Right atrium auricular region (tissue), 2 donors: ENCODE measurements around the gene RAPGEF4. TPM values are rescaled to one million over a fixed set of nuclear protein-coding genes. Genes with fewer than 3 reads are reported as not detected.
A peak's percentile ranks its signal among the peaks of the same experiment; 100 is the strongest.

Experiments
- DNase-seq: peaks from one replicate; pipeline ENCODE4 v3.0.0-alpha.2; 2019; ENCODE audit warnings: low spot score
- H3K27ac ChIP-seq, 2 donors: fragments of 200-600 bp; sonication (generic); 1 replicate in 1 of 2; 2 replicates in 1 of 2; pipeline ENCODE4 v1.5.1; 2016 to 2019
- H3K27me3 ChIP-seq, 2 donors: fragments of 200-600 bp; sonication (generic); one replicate each; pipeline versions ENCODE4 v1.5.1 to v1.6.0; 2017 to 2019
- H3K36me3 ChIP-seq: fragments of 200-600 bp; sonication (generic); one replicate; pipeline ENCODE4 v1.5.1; 2016
- H3K4me1 ChIP-seq, 2 donors: fragments of 200-600 bp; sonication (generic); one replicate each; pipeline versions ENCODE4 v1.5.1 to v1.6.0; 2017 to 2019
- H3K4me3 ChIP-seq, 2 donors: fragments of 200-600 bp; sonication (generic); 1 replicate in 1 of 2; 2 replicates in 1 of 2; pipeline ENCODE4 v1.5.1; 2017 to 2019; ENCODE audit warnings: mild to moderate bottlenecking in 1 of 2, moderate library complexity in 1 of 2
- H3K9me3 ChIP-seq, 2 donors: fragments of 200-600 bp; sonication (generic); one replicate each; pipeline ENCODE4 v1.5.1; 2019
- CTCF ChIP-seq, 2 donors: fragments of 200-600 bp; sonication (generic); IDR thresholded peaks; one replicate each; pipeline ENCODE4 v1.5.1; 2019; ENCODE audit warnings: antibody characterized with exemption in 2 of 2
- total RNA-seq, 2 donors: library from RNA; depleted of rRNA; stranded (reverse); fragments of >200 nt; gene quantifications; one replicate each; pipeline ENCODE4 v1.1.0, GENCODE V29; 2016

RAPGEF4 gene
- total RNA-seq, 2 donors from 2014 or later = 6.2 to 14.1 TPM

GRCh38 chr2:172969609-172970008, 234.0 kb downstream of the RAPGEF4 start:
- Histone ChIP-seq H3K4me1 (peaks cover 0 to 29% of the 10 kb centered on the region in 2 donors), H3K4me3 (no peak overlapping the region), H3K36me3 (no peaks in the 10 kb centered on the region), H3K27ac (no peak overlapping the region), H3K27me3 (no peaks in the 10 kb centered on the region), H3K9me3 (no peaks in the 10 kb centered on the region)
- no peak for DNase-seq
- no peak for TF ChIP-seq CTCF (IDR thresholded peaks at IDR 0.05)

GRCh38 chr2:172970660-172971059, 235.0 kb downstream of the RAPGEF4 start:
- Histone ChIP-seq H3K27ac (no peak overlapping the region), H3K4me1 (peaks cover 0 to 29% of the 10 kb centered on the region in 2 donors), H3K36me3 (no peaks in the 10 kb centered on the region), H3K4me3 (no peak overlapping the region), H3K9me3 (no peaks in the 10 kb centered on the region), H3K27me3 (no peaks in the 10 kb centered on the region)
- TF ChIP-seq CTCF (IDR thresholded peaks at IDR 0.05) = no peak
- no peak for DNase-seq

- Histone ChIP-seq H3K4me1 (peaks cover 0 to 23% of the 10 kb centered on the region in 2 donors), H3K27me3 (no peaks in the 10 kb centered on the region), H3K9me3 (no peaks in the 10 kb centered on the region), H3K27ac (no peak overlapping the region), H3K36me3 (no peaks in the 10 kb centered on the region), H3K4me3 (no peak overlapping the region)
- no peak for DNase-seq
- peak; percentile 78 to 86 for TF ChIP-seq CTCF (IDR thresholded peaks at IDR 0.05)
Observed at GRCh38 chr2:172972005-172972619, 236.5 kb downstream of the RAPGEF4 start.

- no peak for TF ChIP-seq CTCF (IDR thresholded peaks at IDR 0.05)
- no peaks in the 10 kb centered on the region for H3K36me3 ChIP-seq
- no peaks in the 10 kb centered on the region for H3K9me3 ChIP-seq
- no peak overlapping the region for H3K4me3 ChIP-seq
- DNase-seq = no peak
- H3K27ac ChIP-seq = no peak overlapping the region
- no peaks in the 10 kb centered on the region for H3K27me3 ChIP-seq
- no peaks in the 10 kb centered on the region for H3K4me1 ChIP-seq
Observed at GRCh38 chr2:172974762-172975161, 239.1 kb downstream of the RAPGEF4 start.

DNA sequence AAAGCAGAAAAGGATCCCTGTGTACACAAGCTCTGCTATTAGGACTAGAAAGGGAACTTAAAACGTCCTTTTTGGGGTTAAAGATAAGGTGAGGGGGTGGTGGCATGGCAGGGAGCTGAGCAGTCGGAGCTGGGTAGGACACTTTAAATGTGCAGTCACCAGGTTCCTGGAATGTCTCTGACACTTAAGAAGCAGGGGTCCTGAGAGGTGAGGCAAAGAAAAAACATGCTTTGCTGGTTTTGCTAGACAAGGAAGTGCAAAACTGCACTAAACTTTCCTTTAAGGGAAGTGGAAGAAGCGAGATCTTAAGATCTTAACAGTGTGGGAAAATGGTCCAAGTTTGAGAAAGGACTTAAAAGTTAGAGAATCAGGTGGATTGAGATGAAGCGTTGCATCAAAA, 240.5 kb downstream of the RAPGEF4 start:
- H3K4me1 ChIP-seq = no peaks in the 10 kb centered on the region
- no peaks in the 10 kb centered on the region for H3K36me3 ChIP-seq
- H3K9me3 ChIP-seq = no peaks in the 10 kb centered on the region
- H3K27ac ChIP-seq = no peak overlapping the region
- H3K4me3 ChIP-seq = no peak overlapping the region
- no peaks in the 10 kb centered on the region for H3K27me3 ChIP-seq
- no peak for TF ChIP-seq CTCF (IDR thresholded peaks at IDR 0.05)
- DNase-seq = no peak

GRCh38 chr2:172976816-172977215, 241.2 kb downstream of the RAPGEF4 start:
- H3K27ac ChIP-seq = no peak overlapping the region
- no peaks in the 10 kb centered on the region for H3K27me3 ChIP-seq
- H3K36me3 ChIP-seq = no peaks in the 10 kb centered on the region
- no peak for DNase-seq
- H3K4me1 ChIP-seq = no peaks in the 10 kb centered on the region
- no peak overlapping the region for H3K4me3 ChIP-seq
- no peak for TF ChIP-seq CTCF (IDR thresholded peaks at IDR 0.05)
- no peaks in the 10 kb centered on the region for H3K9me3 ChIP-seq
